Measurements from ENCODE around the gene CD36. TPM values are rescaled to one million over a fixed set of nuclear protein-coding genes. Genes with fewer than 3 reads are reported as not detected.

CD36 gene
- total and polyA plus RNA-seq, 2 experiments from 2014 or later = 0.40 to 1.8 TPM

- no peak overlapping the region for H3K4me3 Mint-ChIP-seq
- no peaks in the 10 kb centered on the region for H3K27me3 ChIP-seq (ENCODE audit: insufficient read depth)
- no peak overlapping the region for H3K4me2 ChIP-seq
- H3K9me2 ChIP-seq (ENCODE audit: insufficient read depth) = no peaks in the 10 kb centered on the region
- no peaks in the 10 kb centered on the region for H3F3A ChIP-seq (replicated peaks; ENCODE audit: low read depth)
- H3K27ac Mint-ChIP-seq = no peak overlapping the region; the same call in 1 of the 2 replicates
- peaks cover 2% of the 10 kb centered on the region; the same call in 1 of the 3 replicates for H3K4me1 Mint-ChIP-seq
- H3K27ac ChIP-seq (ENCODE audit: low read depth) = no peak overlapping the region
- DNase-seq (ENCODE audit: low spot score) (no peak), ATAC-seq (no peak)
- H3K4me1 ChIP-seq (ENCODE audit: insufficient read depth) = no peaks in the 10 kb centered on the region
- no peaks in the 10 kb centered on the region for H3K27me3 Mint-ChIP-seq (ENCODE audit: insufficient read depth, low read depth, poor library complexity)
- H3K36me3 ChIP-seq (ENCODE audit: insufficient read depth) = no peaks in the 10 kb centered on the region
- no peaks in the 10 kb centered on the region for H3K36me3 Mint-ChIP-seq (ENCODE audit: low read depth)
- no peaks in the 10 kb centered on the region for H3K9me3 Mint-ChIP-seq
- H3K79me2 ChIP-seq (replicated peaks; ENCODE audit: insufficient read depth) = no peaks in the 10 kb centered on the region
- no peak overlapping the region for H2AFZ ChIP-seq
- no peak overlapping the region for H3K4me3 ChIP-seq
- TF ChIP-seq POLR2AphosphoS5 (IDR thresholded peaks at IDR 0.05; ENCODE audit: low read depth) (no peak), EZH2 (IDR thresholded peaks at IDR 0.05; ENCODE audit: low read depth, unreplicated experiment) (no peak), ZNF462 (CRISPR knock-in tag; IDR thresholded peaks at IDR 0.05) (no peak), CREB1 (CRISPR knock-in tag; IDR thresholded peaks at IDR 0.05; ENCODE audit: low read depth) (no peak), EZH2phosphoT487 (IDR thresholded peaks at IDR 0.05; ENCODE audit: unreplicated experiment) (no peak), ZNF331 (CRISPR knock-in tag; IDR thresholded peaks at IDR 0.05; ENCODE audit: low read depth) (no peak), JUNB (IDR thresholded peaks at IDR 0.05; ENCODE audit: unreplicated experiment) (no peak), CTCF (conservative IDR thresholded peaks at IDR 0.05; ENCODE audit: low read depth in 2 of 2) (no peak), STAT1 (IDR thresholded peaks at IDR 0.05; ENCODE audit: unreplicated experiment) (no peak), NANOG (IDR thresholded peaks at IDR 0.05; ENCODE audit: borderline replicate concordance) (no peak), ZNF114 (CRISPR knock-in tag; IDR thresholded peaks at IDR 0.05) (no peak)
- TF ChIP-seq, protein P1, sequence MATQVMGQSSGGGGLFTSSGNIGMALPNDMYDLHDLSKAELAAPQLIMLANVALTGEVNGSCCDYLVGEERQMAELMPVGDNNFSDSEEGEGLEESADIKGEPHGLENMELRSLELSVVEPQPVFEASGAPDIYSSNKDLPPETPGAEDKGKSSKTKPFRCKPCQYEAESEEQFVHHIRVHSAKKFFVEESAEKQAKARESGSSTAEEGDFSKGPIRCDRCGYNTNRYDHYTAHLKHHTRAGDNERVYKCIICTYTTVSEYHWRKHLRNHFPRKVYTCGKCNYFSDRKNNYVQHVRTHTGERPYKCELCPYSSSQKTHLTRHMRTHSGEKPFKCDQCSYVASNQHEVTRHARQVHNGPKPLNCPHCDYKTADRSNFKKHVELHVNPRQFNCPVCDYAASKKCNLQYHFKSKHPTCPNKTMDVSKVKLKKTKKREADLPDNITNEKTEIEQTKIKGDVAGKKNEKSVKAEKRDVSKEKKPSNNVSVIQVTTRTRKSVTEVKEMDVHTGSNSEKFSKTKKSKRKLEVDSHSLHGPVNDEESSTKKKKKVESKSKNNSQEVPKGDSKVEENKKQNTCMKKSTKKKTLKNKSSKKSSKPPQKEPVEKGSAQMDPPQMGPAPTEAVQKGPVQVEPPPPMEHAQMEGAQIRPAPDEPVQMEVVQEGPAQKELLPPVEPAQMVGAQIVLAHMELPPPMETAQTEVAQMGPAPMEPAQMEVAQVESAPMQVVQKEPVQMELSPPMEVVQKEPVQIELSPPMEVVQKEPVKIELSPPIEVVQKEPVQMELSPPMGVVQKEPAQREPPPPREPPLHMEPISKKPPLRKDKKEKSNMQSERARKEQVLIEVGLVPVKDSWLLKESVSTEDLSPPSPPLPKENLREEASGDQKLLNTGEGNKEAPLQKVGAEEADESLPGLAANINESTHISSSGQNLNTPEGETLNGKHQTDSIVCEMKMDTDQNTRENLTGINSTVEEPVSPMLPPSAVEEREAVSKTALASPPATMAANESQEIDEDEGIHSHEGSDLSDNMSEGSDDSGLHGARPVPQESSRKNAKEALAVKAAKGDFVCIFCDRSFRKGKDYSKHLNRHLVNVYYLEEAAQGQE (IDR thresholded peaks at IDR 0.05; ENCODE audit: unreplicated experiment) = no peak
- TF ChIP-seq, protein P2, sequence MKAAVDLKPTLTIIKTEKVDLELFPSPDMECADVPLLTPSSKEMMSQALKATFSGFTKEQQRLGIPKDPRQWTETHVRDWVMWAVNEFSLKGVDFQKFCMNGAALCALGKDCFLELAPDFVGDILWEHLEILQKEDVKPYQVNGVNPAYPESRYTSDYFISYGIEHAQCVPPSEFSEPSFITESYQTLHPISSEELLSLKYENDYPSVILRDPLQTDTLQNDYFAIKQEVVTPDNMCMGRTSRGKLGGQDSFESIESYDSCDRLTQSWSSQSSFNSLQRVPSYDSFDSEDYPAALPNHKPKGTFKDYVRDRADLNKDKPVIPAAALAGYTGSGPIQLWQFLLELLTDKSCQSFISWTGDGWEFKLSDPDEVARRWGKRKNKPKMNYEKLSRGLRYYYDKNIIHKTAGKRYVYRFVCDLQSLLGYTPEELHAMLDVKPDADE (IDR thresholded peaks at IDR 0.05) = no peak
- no peaks in the 10 kb centered on the region for H4K20me1 ChIP-seq (replicated peaks; ENCODE audit: insufficient read depth)
These were observed 6.3 kb upstream of the CD36 start for GRCh38 chr7:80632139-80632538.
